GM21515 (cell line): ENCODE results near the gene IL17RB.

ENCODE experiments used
- ATAC-seq: cut with Tn5 transposase; IDR thresholded peaks from one replicate; pipeline ENCODE4 v1.9.1; 2021; ENCODE audit not compliant: unreplicated experiment

IL17RB gene

GRCh38 chr3:53811143-53811927, 35.0 kb upstream of the IL17RB start:
- ATAC-seq: no peak

DNA sequence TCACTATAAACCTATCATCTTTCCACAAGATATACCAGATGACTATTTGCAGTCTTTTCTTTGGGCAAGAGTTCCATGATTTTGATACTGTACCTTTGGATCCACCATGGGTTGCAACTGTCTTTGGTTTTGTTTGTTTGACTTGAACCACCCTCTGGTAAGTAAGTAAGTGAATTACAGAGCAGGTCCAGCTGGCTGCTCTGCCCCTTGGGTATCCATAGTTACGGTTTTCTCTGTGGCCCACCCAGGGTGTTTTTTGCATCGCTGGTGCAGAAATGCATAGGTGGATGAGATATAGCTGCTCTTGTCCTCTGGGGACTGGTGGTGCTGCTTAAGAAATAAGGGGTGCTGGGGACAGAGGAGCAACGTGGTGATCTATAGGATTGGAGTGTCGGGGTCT, 33.9 kb upstream of the IL17RB start:
- ATAC-seq: no peak

DNA sequence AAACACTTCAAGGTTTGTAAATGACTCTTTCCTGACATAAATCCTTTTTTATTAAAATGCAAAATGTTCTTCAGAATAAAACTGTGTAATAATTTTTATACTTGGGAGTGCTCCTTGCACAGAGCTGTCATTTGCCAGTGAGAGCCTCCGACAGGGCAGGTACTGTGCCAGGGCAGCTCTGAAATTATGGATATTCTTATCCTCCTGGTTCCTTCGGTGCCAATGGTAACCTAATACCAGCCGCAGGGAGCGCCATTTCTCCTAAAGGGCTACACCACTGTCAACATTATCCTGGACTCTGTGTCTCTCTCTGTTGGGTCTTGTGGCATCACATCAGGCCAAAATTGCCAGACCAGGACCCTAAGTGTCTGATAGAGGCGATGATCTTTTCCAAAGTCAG, 33.1 kb upstream of the IL17RB start:
- no peak for ATAC-seq

DNA sequence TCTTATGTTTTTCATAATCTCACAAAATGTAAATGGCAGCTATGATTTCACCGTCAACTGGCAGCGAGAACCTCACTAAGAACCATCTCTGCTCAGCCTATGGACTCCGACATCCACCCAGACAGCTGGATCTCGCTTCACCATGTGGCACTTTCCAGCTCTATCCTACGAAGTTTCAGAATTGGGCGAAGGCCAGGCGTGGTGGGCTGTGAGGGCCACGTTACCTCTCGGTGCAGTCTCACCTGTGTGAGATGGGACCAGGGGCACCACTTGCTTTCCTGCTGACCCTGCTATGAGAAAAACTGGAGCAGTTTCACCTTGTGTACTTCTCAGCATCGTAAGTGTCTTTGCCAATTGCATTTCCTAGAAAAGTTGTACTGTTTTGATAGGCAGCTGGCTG, 32.5 kb upstream of the IL17RB start:
- no peak for ATAC-seq

GRCh38 chr3:53815067-53815466, 31.3 kb upstream of the IL17RB start:
- no peak for ATAC-seq

- ATAC-seq: no peak
Measured at GRCh38 chr3:53815651-53816050, 30.7 kb upstream of the IL17RB start.

DNA sequence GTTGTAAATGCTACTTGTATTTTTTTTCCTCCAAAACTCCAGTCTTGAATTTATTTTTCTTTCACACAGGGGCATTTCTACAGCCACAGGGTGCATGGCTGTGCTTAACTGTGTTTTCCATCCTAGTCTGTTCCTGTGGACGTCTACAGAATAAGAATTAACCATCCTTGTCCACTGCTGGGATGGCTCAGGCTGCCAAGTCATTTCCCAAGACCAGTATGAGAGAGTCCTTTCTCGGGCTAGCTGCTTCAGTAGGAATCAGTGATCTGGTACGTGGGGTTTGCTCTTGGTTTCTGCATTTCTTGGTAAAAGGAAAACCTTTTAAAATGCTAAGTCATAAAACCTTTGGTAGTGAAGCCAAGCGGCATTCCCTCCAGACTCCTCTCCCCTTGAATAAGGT, 29.9 kb upstream of the IL17RB start:
- no peak for ATAC-seq

DNA sequence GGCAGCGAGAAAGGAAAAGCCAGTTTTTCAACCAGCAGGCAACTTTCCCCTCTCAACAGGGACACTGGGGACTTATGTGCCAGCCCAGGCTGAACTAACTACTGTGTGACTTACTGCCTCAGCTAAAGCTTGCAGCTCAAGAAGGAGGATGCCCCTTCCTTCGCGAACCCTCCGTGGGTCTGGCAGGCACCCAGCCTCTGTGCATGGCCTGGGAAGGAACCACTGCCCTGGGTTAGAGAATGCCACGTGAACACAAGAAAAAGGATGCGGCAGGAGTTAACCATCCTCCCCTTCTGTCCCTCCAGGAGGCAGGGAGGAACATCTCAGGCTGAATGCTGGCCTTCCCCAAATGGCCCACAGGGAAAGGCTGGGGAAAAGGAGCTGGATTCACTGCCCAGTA, 29.2 kb upstream of the IL17RB start:
- no peak for ATAC-seq

DNA sequence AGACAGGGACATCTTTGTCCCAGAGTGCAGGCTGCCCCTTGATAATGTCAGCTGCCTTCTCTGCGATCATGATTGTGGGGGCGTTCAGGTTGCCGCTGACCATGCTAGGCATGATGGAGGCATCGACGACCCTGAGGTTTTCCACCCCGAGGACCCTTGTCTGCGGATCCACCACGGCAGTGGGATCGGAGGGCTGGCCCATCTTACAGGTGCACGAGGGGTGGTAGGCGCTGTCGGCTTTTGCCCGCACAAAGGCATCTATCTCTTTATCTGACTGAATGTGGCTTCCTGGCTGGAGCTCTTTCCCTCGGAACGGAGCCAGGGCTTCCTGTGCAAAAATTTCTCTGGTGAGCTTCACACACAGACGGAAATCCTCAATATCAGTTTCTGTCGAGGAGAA, 28.6 kb upstream of the IL17RB start:
- no peak for ATAC-seq

DNA sequence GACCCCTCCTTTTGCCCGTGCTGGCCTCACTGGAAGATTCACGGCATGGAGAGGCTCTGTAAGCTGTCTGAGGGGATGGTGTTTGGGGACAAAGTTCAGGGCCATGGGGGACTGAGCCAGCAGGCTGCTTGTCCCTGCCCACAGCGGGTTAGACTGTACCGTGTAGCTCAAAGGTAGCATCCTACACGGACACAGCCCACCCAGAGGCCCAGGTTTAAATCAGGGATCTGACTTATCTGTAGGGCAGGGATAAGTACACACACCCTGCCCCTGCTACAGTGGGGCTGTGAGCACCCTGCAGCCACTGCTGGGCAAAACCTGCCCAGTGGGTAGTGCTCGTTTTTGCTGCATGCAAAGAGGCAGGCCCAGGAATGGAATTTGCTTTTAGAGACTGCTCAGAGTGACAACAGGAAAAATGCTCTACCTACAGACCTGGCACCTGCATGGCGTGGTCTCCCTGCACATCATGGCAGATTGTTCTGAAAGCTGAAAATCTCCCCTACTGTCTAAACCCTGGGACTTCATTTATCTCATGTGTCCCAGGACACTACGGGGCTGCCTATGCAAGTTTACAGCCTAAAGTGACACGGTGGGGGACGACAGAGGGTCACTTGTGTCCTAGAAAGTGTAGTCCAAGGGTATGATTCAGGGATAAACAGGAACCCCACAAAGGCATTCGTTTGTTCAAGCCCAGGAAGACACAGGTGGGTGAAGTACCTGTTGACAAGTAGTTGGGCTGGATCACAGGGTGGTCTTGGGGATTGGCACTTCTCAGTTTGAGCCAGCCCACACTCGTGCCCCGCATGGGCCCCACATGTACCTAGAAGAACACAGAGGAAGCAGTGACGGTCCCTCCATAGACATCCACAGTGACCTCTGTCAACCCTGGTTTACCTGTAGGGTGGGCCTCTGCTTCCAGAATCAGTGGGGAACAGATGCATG, 27.9 kb upstream of the IL17RB start:
- ATAC-seq: no peak

DNA sequence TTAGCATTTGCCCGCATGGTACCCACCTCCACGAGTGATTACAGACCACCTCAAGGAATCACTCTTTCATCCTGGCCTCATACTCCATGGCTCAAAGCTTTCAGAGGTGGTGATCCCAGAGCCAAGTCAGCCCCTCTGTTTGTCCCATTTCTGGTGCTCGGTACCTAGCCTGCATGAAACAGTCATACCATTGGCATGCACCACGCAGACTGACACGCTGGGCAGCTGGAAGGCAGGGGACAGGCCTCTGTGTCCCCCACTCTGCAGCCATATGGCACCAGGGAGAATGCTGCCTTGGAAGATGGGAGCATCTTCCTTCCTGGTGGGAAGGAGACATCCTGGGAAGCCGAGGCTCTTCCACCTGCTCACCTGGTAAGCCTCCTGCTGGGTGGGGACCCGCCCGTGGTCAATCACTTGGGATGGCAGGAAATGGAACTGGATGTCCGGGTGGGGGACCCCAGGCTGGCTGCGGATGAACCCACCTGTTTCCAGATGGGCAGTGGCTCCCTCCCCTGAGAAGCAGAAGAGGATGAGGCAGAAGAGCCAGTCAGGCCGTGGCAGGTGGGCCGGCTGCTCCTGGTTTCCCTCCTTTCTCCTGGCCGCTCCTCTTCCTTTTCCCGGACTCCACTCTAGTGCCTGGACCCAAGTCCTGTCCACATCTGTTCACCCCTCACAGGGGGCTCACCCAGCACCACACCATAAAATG, 27.1 kb upstream of the IL17RB start:
- no peak for ATAC-seq

DNA sequence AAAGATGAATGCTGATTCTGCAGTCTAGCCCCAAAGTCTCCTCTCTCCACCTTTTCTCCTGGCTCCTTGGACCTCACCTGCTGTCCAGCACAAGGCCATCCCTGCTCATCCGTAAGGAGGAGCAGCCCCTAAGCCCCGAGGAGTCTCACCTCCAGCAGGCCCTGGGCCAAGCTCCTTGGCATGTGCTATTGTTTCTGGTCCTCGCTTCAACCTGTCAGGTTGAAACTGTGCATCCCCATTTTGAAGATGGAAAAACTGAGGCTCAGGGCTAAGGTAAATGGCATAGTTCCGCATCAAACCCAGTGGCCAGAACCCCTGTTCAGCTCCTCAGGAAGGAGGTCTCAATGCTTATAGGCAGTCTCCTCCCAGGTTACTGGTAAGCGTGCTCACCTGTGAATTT, 26.3 kb upstream of the IL17RB start:
- ATAC-seq: no peak

- no peak for ATAC-seq
Measured at GRCh38 chr3:53820756-53821580, 25.4 kb upstream of the IL17RB start.

DNA sequence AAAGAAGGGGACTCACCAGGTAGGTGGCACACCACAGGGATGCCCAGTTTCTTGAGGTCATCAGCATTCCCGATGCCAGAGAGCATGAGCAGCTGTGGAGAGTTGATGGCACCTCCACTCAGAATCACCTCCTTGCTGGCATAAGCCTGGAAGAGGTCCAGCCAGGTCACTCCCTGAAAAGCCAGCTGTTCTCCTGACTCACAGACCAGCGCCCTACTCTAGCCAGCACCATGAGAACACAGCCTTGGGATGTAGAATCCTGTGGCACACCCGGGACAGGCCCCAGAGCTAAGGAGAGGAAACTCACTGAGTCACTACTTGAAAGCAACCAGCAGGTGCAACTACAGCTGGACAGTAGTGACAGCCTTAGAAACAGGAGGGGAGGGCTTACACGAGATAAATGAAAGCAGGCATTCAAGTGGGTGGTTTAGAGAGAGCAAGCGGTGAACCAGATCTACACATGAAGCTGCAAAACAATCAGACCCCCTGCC, 24.7 kb upstream of the IL17RB start:
- ATAC-seq: peak; percentile 52

- no peak for ATAC-seq
Measured at GRCh38 chr3:53822331-53822741, 24.0 kb upstream of the IL17RB start.

DNA sequence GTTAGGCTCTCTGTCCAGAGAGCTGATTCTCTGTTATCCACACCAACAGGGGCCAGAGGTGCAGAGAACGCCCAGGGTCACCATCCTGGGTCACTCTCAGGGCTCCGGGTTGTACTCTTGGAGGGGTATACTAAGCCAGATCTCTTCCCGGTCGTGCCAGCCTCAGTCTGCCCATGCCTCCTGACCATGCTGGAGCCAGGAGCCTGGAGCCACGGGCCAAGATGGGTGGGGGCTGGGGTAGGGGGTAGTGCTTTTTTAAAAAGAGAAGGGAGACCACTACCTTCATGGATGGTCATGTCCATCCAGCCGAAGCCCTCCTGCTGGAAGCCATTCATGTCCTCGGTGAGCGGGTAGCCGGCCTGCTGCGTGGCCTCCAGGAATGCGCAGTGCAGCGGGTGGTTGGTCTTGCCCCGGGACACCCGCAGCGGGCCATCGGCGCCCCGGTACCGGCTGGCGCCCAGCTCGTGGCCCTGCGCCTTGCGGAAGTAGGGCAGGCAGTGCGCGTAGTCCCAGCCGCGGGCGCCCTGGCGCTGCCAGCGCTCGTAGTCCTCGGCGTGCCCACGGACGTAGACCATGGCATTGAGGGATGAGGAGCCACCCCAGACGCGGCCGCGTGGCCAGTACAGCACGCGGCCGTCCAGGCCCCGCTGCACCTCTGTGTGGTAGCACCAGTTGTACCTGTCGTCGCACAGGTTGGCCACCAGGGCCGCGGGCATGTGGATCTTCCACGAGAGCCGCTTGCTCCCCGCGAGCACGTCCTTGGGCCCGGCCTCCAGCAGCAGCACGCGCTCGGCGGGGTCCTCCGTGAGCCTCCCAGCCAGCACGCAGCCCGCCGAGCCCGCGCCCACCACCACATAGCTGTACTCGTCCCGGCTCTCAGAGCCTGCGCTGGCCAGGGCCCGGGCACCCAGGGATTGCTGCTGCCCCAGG, 23.1 kb upstream of the IL17RB start:
- ATAC-seq: no peak

GRCh38 chr3:53823956-53824657, 22.3 kb upstream of the IL17RB start:
- ATAC-seq: no peak

DNA sequence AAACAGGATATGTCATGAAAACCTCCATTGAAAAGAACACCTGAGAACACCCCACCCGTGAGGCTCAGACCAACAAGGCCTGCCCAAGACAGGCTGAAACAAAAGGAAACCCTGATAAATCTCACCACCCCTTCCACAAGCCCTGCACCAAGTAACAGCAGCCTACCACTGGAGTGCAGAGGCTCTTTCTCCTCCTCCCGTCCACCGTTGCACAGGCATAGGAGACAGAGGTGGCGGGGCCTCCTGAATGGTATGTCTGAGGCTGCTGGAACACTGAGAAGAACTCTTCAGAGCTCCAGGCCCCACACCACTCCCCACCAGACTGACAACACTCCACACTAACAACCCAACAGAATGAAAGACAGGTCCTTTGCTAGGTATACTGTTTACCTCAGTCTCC, 21.6 kb upstream of the IL17RB start:
- no peak for ATAC-seq

DNA sequence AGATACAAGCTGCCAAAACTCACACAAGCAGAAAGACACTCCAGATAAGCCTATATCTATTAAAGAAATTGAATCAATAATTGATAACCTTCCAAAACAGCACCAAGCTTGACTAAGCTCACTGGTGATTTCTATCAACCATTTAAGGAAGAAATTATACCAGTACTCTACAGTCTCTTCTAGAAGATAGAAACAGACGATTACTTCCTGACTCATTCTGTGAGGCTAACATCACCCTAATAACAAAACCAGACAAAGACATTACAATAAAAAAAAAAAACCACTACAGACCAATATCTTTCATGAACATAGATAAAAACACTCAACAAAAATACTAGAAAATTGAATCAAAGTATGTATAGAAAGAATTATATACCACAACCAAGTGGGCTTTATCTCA, 20.3 kb upstream of the IL17RB start:
- no peak for ATAC-seq
